DMS79 (cell line): ENCODE results near the gene RAP1A.
"Not testable (repeated sequence)": the region's sequence is repeated elsewhere in the genome, so short reads cannot be mapped to it uniquely, and the experiment has no call there.

Source experiments
- DNase-seq: peaks from one replicate; lab custom pipeline; 2025; lab: John Stamatoyannopoulos, UW

RAP1A gene

DNA sequence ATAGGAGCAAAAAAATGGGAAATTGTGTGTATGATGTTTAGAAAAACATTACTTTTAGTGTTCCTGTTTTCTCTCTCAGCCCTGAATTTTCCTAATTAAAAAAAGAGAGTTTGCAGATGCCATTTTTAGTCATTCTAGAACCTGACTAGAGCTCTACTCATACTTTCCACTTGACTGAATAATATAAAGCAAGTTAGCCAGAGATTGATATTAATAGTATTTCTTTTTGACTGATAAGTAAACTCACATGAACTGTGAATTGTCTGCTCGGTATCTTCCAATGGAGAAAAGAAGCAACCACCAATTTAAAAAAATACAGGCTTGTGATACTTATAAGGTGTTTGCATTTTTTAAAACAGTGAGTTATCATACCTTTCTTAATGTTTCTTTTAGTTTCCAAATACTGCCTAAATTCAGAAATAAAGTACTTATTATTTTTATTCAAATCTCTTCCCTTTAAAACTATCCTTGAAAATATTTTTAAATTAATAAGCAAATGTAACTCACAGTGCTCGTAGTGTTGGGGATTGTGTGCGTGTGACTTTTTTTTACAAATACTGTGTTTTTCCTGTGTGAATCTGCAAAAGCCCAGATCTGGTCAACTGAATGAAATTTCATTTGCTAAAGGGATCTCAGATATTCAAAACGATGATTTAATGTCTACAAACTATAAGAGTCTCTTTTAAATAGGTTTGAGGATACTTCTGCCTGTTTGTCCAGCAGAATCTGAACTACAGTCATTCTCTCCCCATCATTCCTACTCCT, 9.8 kb downstream of the RAP1A start:
- no peak for DNase-seq

GRCh38 chr1:111630567-111630966, 11.0 kb downstream of the RAP1A start:
- no peak for DNase-seq

DNA sequence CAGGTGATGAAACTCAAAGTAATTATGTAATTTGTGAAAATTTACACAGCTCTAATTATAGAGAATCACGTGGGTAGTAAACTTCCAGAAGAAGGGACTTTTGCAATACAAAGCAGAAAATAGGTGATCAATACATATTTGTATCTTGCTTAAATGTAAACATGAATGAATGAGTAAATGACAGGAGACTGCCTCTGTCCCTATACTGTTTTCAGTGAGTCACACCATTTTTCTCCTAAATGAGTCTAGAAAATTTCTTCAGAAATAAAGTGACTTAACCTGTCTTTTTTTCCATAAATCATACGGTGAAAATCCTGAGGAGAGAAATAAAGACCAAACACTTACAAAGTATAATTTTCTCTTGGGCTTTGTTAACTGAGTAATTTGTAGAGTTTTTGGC, 11.9 kb downstream of the RAP1A start:
- DNase-seq, result no peak

GRCh38 chr1:111632771-111633170, 13.2 kb downstream of the RAP1A start:
- not testable (repeated sequence) for DNase-seq

DNA sequence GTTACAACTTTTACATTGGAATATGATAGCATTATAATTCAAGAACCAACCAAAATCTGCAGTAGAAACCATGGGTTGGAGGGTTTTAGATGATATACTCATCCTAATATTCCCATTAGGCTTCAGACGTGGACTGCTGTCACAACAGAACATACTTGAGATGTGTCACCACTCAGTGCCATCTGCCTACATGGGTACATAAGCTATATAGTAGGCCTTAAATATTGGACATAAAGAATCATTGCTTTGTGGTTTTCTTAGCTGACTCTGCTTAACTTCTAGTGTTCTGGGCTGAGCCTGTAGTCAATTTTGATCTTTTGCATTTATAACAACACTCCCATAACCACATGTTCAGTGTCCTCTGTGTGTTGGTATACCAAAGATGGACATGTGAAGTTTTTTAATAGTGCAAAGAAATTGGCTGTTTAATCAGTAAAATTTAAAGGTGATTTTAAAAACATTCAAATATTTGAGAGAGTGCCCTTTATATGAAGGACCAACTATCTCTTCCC, 14.2 kb downstream of the RAP1A start:
- no peak for DNase-seq

DNA sequence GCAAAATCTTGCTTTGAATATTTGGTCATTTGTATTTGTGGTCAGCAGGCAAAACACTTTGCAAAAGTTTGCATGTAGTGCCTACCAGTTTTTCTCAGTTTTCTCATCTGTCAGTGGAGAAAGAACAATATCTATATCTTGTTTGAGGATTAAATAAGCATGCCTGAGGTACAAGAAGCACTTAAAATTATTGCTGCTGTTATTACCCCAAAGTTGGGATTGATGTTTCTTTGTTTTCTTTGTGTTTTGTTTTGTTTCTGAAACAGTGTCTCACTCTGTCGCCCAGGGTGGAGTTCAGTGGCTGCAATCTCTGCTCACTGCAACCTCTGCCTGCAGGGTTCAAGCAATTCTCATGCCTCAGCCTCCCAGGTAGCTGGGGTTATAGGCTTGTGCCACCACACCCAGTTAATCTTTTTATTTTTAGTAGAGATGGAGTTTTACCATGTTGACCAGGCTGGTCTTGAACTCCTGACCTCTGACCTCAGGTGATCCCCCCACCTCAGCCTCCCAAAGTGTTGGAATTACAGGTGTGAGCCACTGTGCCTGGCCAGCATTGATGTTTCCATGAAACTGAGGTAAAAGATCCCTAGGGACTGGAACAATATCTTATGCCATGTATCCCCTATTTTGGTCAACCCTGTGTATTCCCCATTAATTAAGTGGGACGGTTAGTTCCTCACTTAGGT, 15.9 kb downstream of the RAP1A start:
- no peak for DNase-seq

DNA sequence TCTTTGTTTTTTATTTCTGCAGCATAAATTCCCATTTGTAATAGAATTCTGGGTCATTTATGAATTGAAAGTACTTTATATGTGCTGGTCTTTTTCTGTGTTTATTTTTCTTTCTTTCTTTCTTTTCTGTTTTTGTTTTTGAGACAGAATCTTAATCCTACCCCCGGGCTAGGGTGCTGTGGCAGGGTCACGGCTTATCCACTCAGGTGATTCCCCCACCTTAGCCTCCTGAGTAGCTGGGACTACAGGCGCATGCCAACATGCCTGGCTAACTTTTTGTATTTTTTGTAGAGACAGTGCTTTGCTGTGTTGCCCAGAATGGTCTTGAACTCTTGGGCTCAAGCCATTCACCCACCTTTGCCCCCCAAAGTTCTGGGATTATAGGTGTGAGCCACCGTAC, 18.7 kb downstream of the RAP1A start:
- no peak for DNase-seq

GRCh38 chr1:111639602-111640198, 20.1 kb downstream of the RAP1A start:
- no peak for DNase-seq

DNA sequence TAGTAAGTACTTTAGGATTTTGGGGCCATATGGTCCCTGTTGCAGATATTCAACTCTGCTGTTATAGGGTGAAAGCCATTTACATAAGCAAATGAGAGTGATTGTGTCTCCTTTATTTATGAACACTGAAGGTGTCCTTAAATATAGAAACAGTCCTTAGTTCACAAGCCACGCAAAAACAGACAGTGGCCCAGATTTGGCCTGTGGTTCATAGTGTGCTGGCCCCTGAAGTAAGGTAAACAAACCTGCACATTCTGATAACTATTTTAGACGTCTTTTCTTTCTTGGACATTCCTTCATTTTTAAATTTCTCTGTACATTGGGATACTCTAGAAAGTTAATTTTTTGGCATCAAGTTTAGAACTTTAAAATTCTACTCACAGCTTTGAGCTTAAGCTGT, 23.5 kb downstream of the RAP1A start:
- no peak for DNase-seq

GRCh38 chr1:111643696-111644095, 24.1 kb downstream of the RAP1A start:
- no peak for DNase-seq

DNA sequence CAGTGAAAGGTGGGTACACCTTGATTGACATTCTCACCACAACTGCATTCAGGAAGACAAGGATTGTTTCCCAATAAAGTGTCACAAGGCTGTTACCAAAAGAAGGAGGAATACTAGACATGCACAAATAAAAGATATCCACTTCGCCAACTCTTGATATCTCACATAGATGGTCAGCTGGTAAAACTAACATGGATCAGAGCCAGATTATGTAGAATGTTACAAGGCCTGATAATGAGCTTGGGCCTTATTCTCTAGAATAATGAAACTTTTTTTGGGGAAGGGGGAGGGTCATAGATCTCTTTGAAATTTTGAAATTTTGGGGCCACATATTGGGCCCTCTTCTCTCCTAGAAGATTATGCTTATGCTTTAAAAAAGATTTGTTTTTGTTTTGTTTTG, 24.9 kb downstream of the RAP1A start:
- DNase-seq, result no peak

DNA sequence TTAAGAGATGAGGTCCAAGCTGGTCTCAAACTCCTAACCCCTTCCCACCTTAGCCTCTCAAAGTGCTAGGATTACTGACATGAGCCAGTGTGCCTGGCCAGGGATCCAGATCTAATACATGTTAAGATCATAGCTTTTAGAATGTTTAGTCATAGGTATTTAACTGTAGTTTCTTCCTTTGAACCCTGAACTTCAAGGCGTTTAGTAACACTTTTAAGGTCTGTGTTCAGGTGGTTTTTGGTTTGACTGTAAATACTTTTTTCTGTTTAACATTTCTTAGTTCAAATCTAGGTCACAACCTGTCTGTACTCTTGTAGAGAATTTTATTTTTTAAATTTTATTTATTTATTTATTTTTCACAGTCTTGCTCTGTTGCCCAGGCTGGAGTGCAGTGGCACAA, 28.1 kb downstream of the RAP1A start:
- no peak for DNase-seq

- DNase-seq, result no peak
These were observed 29.2 kb downstream of the RAP1A start for GRCh38 chr1:111648806-111649205.

DNA sequence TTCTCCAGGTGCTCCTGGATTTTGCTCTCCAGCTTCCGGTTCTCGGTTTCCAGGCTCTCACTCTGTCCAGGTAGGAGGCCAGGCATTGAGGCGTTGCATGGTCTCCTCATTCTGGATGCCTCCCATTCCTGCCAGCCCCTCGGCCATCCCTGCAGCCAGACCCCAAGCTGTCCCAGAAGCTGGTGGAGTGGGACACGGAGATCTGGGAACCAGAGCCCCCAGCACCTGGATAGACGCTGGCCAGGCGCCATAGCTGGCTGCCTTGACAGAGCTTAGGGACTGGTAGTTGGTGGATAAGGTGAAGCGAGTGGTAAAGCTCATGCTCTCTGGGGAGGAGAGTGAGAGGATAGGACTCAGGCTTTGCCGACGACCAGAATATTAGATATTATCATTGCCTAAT, 29.6 kb downstream of the RAP1A start:
- DNase-seq, result no peak

DNA sequence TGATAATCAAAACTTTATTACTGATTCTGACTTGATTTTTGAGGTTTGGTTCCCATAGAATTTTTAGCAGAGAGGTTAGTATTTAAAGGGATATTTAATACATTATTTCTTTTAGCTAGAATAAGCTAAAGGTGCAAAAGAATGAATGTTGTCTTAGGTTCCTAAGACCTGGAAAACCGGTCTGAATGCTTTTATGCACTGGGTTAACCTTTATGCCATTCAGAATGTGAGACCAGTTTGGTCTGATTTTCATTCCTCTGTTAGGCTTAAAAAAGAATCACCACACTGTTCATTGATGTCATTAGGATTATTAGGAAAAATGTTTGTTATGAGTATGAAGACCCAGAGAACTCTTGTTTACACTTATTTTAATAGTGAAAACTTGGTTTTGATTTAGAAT, 30.1 kb downstream of the RAP1A start:
- no peak for DNase-seq

GRCh38 chr1:111653709-111654108, 34.1 kb downstream of the RAP1A start:
- no peak for DNase-seq

DNA sequence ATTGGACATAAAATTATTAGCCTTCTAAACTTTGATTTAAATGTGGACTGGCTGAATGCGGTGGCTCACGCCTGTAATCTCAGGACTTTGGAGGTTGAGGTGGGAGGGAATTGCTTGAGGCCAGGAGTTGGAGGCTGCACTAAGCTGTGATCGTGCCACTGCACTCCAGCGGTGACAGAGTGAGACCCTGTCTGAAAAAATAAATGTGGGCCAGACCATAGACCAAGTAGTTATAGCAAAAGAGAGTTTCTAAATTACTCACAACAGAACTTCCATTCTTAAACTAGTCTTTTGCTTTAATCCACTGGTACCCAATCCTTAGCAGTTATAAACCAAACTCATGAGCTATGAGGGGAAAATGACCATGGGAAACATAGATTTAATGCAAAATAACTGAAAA, 35.2 kb downstream of the RAP1A start:
- DNase-seq, result no peak

DNA sequence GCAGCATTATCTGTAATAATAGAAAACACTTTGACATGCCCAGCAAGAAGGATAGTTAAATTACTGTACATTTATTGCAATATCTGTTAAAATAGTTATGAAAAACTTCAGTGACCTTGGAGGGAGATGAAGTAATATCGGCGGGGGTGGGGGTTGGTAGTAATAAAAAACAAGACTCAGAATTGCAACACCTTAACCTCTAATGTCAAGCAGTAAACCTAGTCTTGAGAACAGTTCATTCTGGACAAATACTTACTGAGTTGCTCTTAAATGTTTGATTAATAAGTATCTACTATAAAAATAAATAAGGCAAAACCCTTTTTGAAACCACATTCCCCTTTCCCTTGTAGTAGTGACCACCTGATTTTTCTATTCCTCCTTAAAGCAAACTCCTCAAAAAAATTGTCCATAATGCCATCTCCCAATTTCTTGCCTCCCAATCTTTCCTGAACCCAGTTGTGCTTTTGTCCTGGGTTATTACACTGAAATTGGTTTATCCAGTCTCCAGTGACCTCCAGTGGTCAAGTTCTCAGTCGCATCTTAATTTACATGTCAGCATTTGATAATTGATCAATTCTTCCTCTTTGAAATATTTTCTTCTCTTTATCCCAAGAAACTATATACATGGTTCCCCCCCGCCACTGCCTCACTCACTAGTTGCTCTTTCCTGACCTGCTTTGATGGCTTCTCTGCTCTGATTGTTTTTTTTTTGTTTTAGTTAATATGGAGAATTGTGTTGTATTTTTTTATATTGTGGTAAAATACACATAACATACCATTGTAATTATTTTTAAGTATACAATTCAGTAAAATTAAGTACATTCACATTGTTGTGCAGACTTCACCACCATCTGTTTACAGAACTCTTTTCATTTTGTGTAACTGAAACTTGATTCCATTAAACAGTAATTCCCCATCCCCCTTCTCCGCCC, 36.8 kb downstream of the RAP1A start:
- no peak for DNase-seq

- no peak for DNase-seq
These were observed 39.0 kb downstream of the RAP1A start for GRCh38 chr1:111658622-111659021.

- DNase-seq, result no peak
These were observed 40.9 kb downstream of the RAP1A start for GRCh38 chr1:111660204-111661150.

DNA sequence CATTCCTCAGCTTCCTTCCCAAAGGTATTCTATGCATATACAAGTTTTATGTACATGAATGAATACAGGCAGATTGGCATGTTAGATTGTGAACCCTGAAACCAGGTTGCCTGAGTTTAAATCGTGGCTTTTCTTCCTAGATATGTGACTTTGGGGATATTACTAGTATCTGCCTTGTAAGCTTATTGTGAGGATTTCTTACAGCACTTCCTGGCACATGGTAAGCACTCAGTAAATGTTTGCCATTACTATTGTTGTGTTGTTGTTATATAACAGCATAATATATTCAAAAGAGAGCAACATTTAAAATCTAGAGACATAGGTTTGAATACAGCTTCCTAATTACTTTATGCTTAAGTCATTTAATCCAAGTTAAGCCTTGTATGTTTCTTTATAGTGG, 45.1 kb downstream of the RAP1A start:
- no peak for DNase-seq
